ENCODE data around the gene PSMA6. TPM values are rescaled to one million over a fixed set of nuclear protein-coding genes. Genes with fewer than 3 reads are reported as not detected.

The PSMA6 gene
- total RNA-seq: 188 and 247 TPM in 2 replicates

DNA sequence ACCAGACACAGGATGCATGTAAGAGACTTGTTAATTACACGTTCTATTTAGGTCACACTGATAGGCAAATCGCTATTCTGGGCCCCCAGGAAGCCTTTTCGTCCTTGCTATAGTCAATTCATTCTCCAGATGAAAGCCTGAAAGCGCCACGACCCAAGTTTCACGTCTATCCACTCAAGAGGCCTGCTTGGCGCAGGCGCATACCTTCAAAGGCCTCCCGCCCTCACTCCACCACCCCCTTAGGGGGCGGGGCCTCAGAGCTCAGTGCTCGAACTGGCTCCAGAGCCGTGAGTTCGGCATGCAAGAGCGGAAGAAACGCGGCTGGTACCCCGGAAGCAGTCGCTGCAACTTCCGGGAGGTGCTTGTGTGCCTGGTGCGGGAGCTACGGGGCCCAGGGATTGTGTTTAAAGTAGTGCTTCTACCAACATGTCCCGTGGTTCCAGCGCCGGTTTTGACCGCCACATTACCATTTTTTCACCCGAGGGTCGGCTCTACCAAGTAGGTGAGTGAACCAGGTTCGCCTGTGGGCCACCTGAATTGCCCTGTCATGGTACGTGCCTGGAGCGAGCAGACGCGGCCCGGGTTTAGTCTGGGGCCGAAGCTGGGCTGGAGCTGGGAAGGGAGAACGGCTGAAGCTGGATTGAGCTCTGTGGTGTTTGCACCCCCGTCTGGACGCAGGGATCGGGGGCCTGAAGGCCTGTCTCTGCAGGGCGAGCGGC is at the start of gene PSMA6:
TSS of gene PSMA6 (plus strand) at position 332 of the 719 bp plus-strand sequence. CDS start at position 427, 95 bp downstream.

Other genes starting within 250 kb of the PSMA6 start
- 43.1 and 57.1 TPM in 2 replicates for gene FAM177A1, start 246.1 kb upstream of the PSMA6 start, total RNA-seq
- gene PPP2R3C, start 170.4 kb upstream of the PSMA6 start, total RNA-seq: 10.5 and 15.9 TPM in 2 replicates
- gene PRORP, start 169.8 kb upstream of the PSMA6 start, total RNA-seq: 56.6 and 58.0 TPM in 2 replicates
- gene NFKBIA, start 112.4 kb downstream of the PSMA6 start, total RNA-seq: 142 and 235 TPM in 2 replicates
- gene INSM2, start 241.8 kb downstream of the PSMA6 start, total RNA-seq: not detected in 2 replicates